HG03378 (cell line): ENCODE measurements around the gene SAMD4B.

Experiments
- ATAC-seq: cut with Tn5 transposase; IDR thresholded peaks from one replicate; pipeline ENCODE4 v1.9.1; 2021; ENCODE audit warnings: mild to moderate bottlenecking, moderate library complexity; ENCODE audit not compliant: unreplicated experiment

Gene SAMD4B

DNA sequence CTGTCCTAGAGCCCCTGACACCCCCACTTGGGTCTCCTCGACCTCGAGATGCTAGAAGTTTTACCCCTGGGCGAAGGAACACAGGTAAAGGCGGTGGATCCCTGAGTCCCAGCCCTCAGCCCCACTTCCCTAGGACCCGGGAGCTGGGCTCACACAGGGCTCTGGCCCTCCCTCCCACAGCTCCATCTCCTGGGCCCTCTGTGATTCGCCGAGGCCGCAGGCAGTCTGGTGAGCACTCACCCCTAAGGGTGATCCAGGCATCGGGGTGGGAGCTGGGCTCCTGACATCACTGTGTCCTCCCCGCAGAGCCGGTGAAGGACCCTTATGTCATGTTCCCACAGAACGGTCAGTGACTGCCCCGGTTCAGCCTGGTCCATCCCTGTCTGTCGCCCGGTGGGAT is 78.5 kb downstream of the SAMD4B start:
- ATAC-seq, result no peak

GRCh38 chr19:39422020-39422419 is 79.8 kb downstream of the SAMD4B start:
- ATAC-seq, result no peak

DNA sequence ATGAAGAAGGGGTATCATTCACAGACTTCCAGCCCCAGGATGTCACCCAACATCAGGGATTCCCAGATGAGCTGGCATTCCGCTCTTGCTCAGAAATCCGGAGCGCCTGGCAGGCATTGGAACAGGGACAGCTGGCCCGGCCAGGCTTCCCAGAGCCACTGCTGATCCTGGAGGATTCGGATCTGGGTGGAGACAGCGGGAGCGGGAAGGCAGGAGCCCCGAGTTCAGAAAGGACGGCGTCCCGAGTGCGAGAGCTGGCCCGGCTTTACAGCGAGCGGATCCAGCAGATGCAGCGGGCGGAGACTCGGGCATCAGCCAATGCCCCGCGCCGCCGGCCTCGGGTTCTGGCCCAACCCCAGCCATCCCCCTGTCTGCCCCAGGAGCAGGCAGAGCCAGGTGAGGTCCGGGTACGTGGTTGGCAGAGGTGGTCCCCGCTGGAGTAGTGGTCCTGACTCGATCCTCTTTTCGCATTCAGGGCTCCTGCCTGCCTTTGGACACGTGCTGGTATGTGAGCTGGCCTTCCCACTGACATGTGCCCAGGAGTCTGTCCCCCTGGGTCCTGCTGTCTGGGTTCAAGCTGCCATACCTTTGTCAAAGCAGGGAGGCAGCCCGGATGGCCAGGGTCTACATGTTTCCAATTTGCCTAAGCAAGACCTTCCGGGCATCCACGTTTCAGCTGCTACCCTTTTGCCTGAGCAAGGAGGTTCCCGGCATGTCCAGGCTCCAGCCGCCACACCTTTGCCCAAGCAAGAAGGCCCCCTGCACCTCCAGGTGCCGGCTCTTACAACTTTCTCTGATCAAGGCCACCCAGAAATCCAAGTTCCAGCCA is 81.3 kb downstream of the SAMD4B start:
- no peak for ATAC-seq

- no peak for ATAC-seq
Observed at GRCh38 chr19:39424934-39425333, 82.7 kb downstream of the SAMD4B start.

- ATAC-seq, result no peak
Observed at GRCh38 chr19:39425744-39426143, 83.5 kb downstream of the SAMD4B start.

DNA sequence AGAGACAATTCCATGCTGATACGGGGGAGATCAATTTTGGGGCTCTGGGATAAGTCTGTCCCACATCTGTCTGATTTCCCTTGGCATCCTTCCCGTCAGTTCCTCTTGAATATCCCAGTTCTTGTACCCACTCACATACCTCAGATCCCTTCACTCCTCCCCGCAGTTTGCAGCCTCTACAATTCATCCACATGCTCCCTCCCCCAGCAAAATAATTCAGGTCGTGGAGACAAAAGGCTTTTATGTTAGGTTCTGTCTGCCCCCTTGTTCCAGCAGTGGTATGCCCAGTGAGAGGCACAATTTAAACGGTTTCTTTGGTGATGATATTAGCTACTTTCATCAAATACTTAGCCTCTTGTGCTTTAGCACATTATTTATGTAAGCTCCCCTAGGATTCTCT is 83.9 kb downstream of the SAMD4B start:
- ATAC-seq, result no peak

DNA sequence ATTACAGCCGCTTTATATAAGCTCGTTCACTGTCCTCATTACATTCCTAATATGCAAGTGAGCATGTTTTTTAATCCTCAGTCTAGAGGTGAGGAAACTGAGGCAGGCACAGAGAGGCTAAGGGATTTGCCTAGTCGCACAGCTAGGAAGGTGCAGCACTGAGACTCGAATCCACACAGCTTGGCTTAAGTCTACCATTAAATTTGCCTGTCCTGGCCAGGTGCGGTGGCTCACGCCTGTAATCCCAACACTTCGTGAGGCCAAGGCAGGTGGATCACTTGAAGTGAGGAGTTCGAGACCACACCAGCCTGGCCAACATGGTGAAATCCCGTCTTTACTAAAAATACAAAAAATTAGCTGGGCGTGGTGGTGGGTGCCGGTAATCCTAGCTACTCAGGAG is 85.5 kb downstream of the SAMD4B start:
- no peak for ATAC-seq

- ATAC-seq, result no peak
Observed at GRCh38 chr19:39428283-39429112, 86.3 kb downstream of the SAMD4B start.

DNA sequence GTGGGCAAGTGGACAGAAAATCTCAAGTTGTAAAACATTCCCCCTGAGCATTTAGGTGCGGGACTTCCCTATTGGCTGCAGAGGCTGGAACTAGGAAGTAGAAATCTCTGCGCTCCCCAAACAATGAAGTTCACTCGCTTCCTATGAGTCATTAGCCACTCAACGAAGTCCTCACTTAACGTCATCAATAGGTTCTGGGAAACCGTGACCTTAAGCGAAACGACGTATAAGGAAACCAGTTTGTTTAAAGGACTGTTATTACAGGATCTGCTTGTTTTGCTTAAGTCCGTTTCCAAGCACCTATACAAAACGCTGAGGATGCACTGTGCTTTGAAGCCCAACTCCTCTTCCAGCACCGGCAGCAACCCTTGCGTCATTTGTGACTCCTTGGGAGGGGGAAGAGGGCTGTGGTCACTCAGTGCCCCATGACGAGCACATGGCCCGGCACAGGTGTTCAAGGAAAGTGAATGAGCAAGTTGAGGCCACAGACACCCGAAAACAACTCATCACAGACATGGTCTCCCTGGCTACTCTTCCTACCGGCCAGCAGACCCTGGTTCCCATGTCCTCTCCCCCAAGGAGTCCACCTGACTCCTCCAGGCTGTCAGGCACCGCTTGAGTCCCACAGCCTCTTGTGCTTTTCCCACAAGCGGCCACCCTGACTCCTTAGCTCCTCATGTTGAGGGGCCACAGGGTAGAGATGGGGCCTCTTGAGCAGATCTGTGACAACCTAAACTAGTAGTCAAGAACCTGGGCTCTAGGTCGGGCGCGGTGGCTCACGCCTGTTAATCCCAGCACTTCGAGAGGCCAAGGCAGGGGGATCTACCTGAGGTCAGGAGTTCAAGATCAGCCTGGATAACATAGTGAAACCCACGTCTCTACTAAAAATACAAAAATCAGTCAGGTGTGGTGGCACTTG is 88.7 kb downstream of the SAMD4B start:
- ATAC-seq, result no peak

- no peak for ATAC-seq
Observed at GRCh38 chr19:39432677-39433025, 90.4 kb downstream of the SAMD4B start.

GRCh38 chr19:39433480-39434079 is 91.4 kb downstream of the SAMD4B start:
- ATAC-seq, result no peak

DNA sequence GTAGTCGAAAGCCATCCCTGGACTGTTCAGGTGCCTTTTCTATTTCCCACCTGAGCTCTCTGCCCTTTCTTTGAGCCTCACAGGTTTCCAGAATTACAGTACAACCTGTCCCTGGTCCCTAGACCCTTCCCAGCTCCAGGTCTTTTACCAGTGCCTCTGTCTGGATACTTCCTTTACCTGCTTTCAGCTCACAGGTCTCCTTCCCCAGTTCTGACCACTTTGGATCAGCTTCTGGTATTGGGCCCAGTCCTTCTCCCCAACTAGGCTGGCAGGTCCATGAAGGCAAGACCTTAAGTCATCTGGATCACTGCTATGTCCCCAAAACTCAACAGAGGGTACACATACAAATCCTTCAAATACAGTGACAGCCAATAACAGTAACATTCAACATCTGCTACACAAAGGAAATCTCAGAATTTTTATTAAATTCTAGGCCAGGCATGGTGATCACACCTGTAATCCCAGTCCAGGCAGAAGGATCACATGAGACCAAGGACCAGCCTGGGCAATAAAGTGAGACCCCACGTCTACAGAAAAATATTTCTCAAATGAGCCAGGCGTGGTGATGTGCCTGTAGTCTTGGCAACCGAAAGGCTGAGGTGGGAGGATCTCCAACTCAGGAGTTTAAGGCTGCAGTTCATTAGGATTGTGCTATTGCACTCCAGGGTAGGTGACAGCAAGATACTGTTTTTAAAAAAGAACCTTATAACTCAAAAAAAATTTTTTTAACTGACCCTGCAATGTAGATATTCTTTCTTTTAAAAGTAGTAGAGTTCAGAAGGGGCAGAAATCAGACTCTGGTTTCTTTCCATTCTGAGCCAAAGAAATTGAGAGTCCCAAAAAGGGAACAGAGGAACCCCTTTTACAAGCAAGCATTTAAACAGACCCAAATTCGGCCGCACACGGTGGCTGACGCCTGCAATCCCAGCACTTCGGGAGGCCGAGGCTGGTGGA is 92.2 kb downstream of the SAMD4B start:
- ATAC-seq, result no peak
